K562 (cell line): ENCODE data around the gene UBE2L5. TPM values are rescaled to one million over a fixed set of nuclear protein-coding genes. Genes with fewer than 3 reads are reported as not detected.
A peak's percentile ranks its signal among the peaks of the same experiment; 100 is the strongest.
"Not testable (repeated sequence)": the region's sequence is repeated elsewhere in the genome, so short reads cannot be mapped to it uniquely, and the experiment has no call there.

Source experiments
- ATAC-seq: fragments of 200-7000 bp; cut with Tn5 transposase; 3 replicates; pipeline ENCODE4 v1.9.1; 2020; ENCODE audit warnings: moderate library complexity
- BruUV-seq: library from RNA; stranded (reverse); fragments of 400-500 nt; replicated peaks from 2 replicates; lab custom pipeline; 2021; lab: Mats Ljungman, UMichigan
- CTCF ChIA-PET: fragments of 300-600 bp; formaldehyde crosslinking; extraction: SDS; loops from one replicate; lab custom pipeline; 2021; ENCODE audit warnings: low intra/inter-chr PET ratio; lab: Yijun Ruan, JAX
- POLR2A ChIA-PET: fragments of 300-600, 350-650 bp; sonication (Branson Sonifier 250); formaldehyde crosslinking; extraction: SDS; loops from one replicate; lab custom pipeline; 2021; ENCODE audit warnings: antibody characterized with exemption, inconsistent platforms; lab: Yijun Ruan, JAX
- DNase-seq, 4 experiments: peaks; one replicate each; pipeline versions ENCODE4 v3.0.0 to v3.0.0-alpha.2; 2011 to 2018; ENCODE audit warnings: low spot score in 3 of 4, mixed read lengths in 3 of 4; ENCODE audit errors: extremely low read depth in 1 of 4
- FAIRE-seq: peaks from 2 replicates; lab custom pipeline; 2011; peaks lifted over from hg19 to GRCh38; lab: Jason Lieb, UNC
- H2AFZ ChIP-seq: 2 replicates; pipeline ENCODE4 v1.6.0; 2011; ENCODE audit warnings: low read depth, low read length, control low read depth, inconsistent platforms
- H3K27ac ChIP-seq: fragments of 200-600 bp; 3 replicates; pipeline ENCODE4 v1.8.0; 2011; ENCODE audit warnings: low read depth, mild to moderate bottlenecking, control low read depth, inconsistent platforms, low read length, moderate library complexity, mixed read lengths; ENCODE audit errors: extremely low read depth
- H3K27me3 ChIP-seq, 2 experiments: fragments of 300-600 bp in 1 of 2; 2 replicates in 1 of 2; 3 replicates in 1 of 2; pipeline versions ENCODE4 v1.6.0 to v1.8.0; 2011; ENCODE audit warnings: inconsistent platforms in 2 of 2, low read length in 2 of 2, mild to moderate bottlenecking in 1 of 2, mixed read lengths in 1 of 2, moderate library complexity in 1 of 2; ENCODE audit not compliant: control insufficient read depth in 2 of 2, insufficient read depth in 2 of 2
- H3K36me3 ChIP-seq: fragments of 300-600 bp; 3 replicates; pipeline ENCODE4 v1.8.0; 2011; ENCODE audit warnings: mild to moderate bottlenecking, low read length, inconsistent platforms; ENCODE audit not compliant: control insufficient read depth, insufficient read depth
- H3K4me1 ChIP-seq, 2 experiments: fragments of 200-600 bp in 1 of 2; replicated peaks in 1 of 2; 2 replicates in 1 of 2; 3 replicates in 1 of 2; pipeline versions ENCODE4 v1.5.1 to v1.8.0; 2011; ENCODE audit warnings: inconsistent platforms in 2 of 2, low read length in 2 of 2, mild to moderate bottlenecking in 1 of 2, mixed read lengths in 1 of 2, moderate library complexity in 1 of 2; ENCODE audit not compliant: control insufficient read depth in 2 of 2, insufficient read depth in 2 of 2
- H3K4me2 ChIP-seq: 2 replicates; pipeline ENCODE4 v1.6.1; 2011; ENCODE audit warnings: low read length, control low read depth, inconsistent platforms, mixed read lengths; ENCODE audit not compliant: insufficient read depth
- H3K4me3 ChIP-seq: fragments of 200-600 bp; sonication (generic), shearing (Covaris generic); 2 replicates; pipeline ENCODE4 v1.5.1; 2016; ENCODE audit warnings: control low read depth, inconsistent platforms
- H3K79me2 ChIP-seq: fragments of 200-600 bp; 3 replicates; pipeline ENCODE4 v1.8.0; 2011; ENCODE audit warnings: low read length, inconsistent platforms; ENCODE audit not compliant: control insufficient read depth, insufficient read depth
- H3K9ac ChIP-seq, 2 experiments: 2 replicates each; pipeline versions ENCODE4 v1.6.0 to v1.6.1; 2011; ENCODE audit warnings: low read depth in 2 of 2, low read length in 2 of 2, control low read depth in 1 of 2, inconsistent platforms in 1 of 2, mild to moderate bottlenecking in 1 of 2, mixed read lengths in 1 of 2; ENCODE audit not compliant: insufficient read depth in 1 of 2
- H3K9me1 ChIP-seq: one replicate; pipeline ENCODE4 v1.6.0; 2011; ENCODE audit warnings: inconsistent platforms, mild to moderate bottlenecking, low read length, moderate library complexity; ENCODE audit not compliant: control insufficient read depth, insufficient read depth
- H3K9me3 ChIP-seq: replicated peaks from 2 replicates; pipeline ENCODE4 v1.5.1; 2011; ENCODE audit warnings: low read depth, low read length, inconsistent platforms; ENCODE audit not compliant: control insufficient read depth, insufficient read depth
- H4K20me1 ChIP-seq: replicated peaks from 2 replicates; pipeline ENCODE4 v1.6.1; 2011; ENCODE audit warnings: low read length, inconsistent platforms, mixed read lengths; ENCODE audit not compliant: control insufficient read depth, insufficient read depth
- ATF3 ChIP-seq, 2 experiments: fragments of 450-650 bp in 1 of 2; sonication (generic) in 1 of 2; formaldehyde crosslinking in 1 of 2; IDR thresholded peaks in 1 of 2; conservative IDR thresholded peaks in 1 of 2; 2 replicates each; pipeline versions ENCODE4 v1.6.1 to v1.8.1; 2016 to 2023; ENCODE audit warnings: mild to moderate bottlenecking in 2 of 2, moderate library complexity in 2 of 2, inconsistent platforms in 1 of 2, missing genetic modification reagents in 1 of 2
- EP400 ChIP-seq: fragments of 450-650 bp; IDR thresholded peaks from 2 replicates; pipeline ENCODE4 v1.6.1; 2017; ENCODE audit warnings: antibody characterized with exemption, mild to moderate bottlenecking, moderate library complexity
- ESRRB ChIP-seq: fragments of 250-450 bp; sonication (Bioruptor Pico); IDR thresholded peaks from 2 replicates; pipeline ENCODE4 v1.5.0; 2020; ENCODE audit warnings: mild to moderate bottlenecking, moderate library complexity, borderline replicate concordance
- GATA2 ChIP-seq: sonication (generic); formaldehyde crosslinking; IDR thresholded peaks from 2 replicates; pipeline ENCODE4 v1.4.0; 2020; ENCODE audit warnings: mild to moderate bottlenecking, missing genetic modification reagents
- IFI16 ChIP-seq: fragments of 250-450 bp; sonication (Bioruptor Pico); IDR thresholded peaks from 2 replicates; pipeline ENCODE4 v2.1.2; 2022; ENCODE audit warnings: mild to moderate bottlenecking, inconsistent platforms
- KAT7 ChIP-seq: sonication (generic); formaldehyde crosslinking; IDR thresholded peaks from 2 replicates; pipeline ENCODE4 v1.8.0; 2022; ENCODE audit warnings: missing genetic modification reagents, mild to moderate bottlenecking, borderline replicate concordance
- MAFF ChIP-seq: IDR thresholded peaks from 2 replicates; pipeline ENCODE4 v1.6.1; 2012; ENCODE audit warnings: low read length, improper control_type of control experiment
- MYC ChIP-seq, 2 experiments: fragments of 250-450 bp in 1 of 2; sonication (Bioruptor Pico) in 1 of 2; IDR thresholded peaks; 2 replicates each; pipeline versions ENCODE4 v1.5.1 to v1.6.1; 2012 to 2021; ENCODE audit warnings: low read depth in 2 of 2, borderline replicate concordance in 1 of 2, improper control_type of control experiment in 1 of 2, low read length in 1 of 2, mild to moderate bottlenecking in 1 of 2, moderate library complexity in 1 of 2
- RBM39 ChIP-seq: fragments of 200-400 bp; formaldehyde crosslinking; optimal IDR thresholded peaks from 2 replicates; pipeline ENCODE3; 2018; ENCODE audit warnings: low read depth, low read length
- SMC3 ChIP-seq: conservative IDR thresholded peaks from 2 replicates; pipeline ENCODE4 v1.6.1; 2011; ENCODE audit warnings: low read depth, low read length, improper control_type of control experiment; ENCODE audit not compliant: insufficient read depth
- TAF1 ChIP-seq: IDR thresholded peaks from 2 replicates; pipeline ENCODE4 v1.6.1; 2011; ENCODE audit warnings: mild to moderate bottlenecking, low read length, moderate library complexity; ENCODE audit not compliant: insufficient read depth, control insufficient read depth, severe bottlenecking; ENCODE audit errors: extremely low read depth
- ZC3H11A ChIP-seq: IDR thresholded peaks from 2 replicates; pipeline ENCODE4 v1.6.1; 2012; ENCODE audit warnings: low read depth, low read length, improper control_type of control experiment
- ZNF551 ChIP-seq: fragments of 250-450 bp; sonication (Bioruptor Pico); IDR thresholded peaks from 2 replicates; pipeline ENCODE4 v1.5.0; 2021; ENCODE audit warnings: mild to moderate bottlenecking, moderate library complexity
- WGBS: fragments of 100-300 bp; shearing (Covaris generic); methylation state at CpG from one replicate; pipeline ENCODE4 v1.1.6; 2016; ENCODE audit warnings: low coverage, mixed read lengths; ENCODE audit not compliant: insufficient coverage; ENCODE audit errors: missing lambda C conversion rate; 5-methylcytosine and 5-hydroxymethylcytosine counted together
- in situ Hi-C: fragments of 300-500 bp; cut with MboI; formaldehyde crosslinking; loops from 4 replicates; pipeline ENCODE4 v1.15.0; 2018; ENCODE audit warnings: inconsistent platforms, mixed read lengths
- intact Hi-C: fragments of 100-400 bp; cut with micrococcal nuclease; formaldehyde crosslinking; loops from 2 replicates; pipeline ENCODE4 v1.14.2; 2022
- polyA plus RNA-seq, 8 experiments: library from polyadenylated mRNA; depleted of rRNA in 4 of 8; stranded (reverse) in 5 of 8; unstranded in 3 of 8; fragments of >200 nt; fragmentation: Nextera tagmentation in 2 of 8; fragmentation: Illumina TruSeq in 1 of 8; extraction: Ambion mirVana in 2 of 8; extraction: Trizol in 1 of 8; gene quantifications; 2 replicates each; pipeline versions ENCODE4 v1.2.1 to v1.2.3, GENCODE V29; 2011 to 2014; ENCODE audit warnings: inconsistent platforms in 1 of 8, missing spikeins in 1 of 8
- total RNA-seq, 7 experiments: library from RNA; depleted of rRNA in 6 of 7; stranded (reverse); fragments of >200 nt in 6 of 7; fragmentation: Illumina TruSeq in 2 of 7; extraction: Trizol in 2 of 7; gene quantifications; 2 replicates each; pipeline versions ENCODE4 v1.2.1 to v1.2.3, GENCODE V29; 2011 to 2021; ENCODE audit warnings: low replicate concordance in 1 of 7

Gene UBE2L5
- total and polyA plus RNA-seq, 9 of the 15 experiments (the other 6 are each of a cell fraction or from before 2014, with no cell fraction given) = 0.22 to 1.5 (median 0.86) TPM; not detected in 6

DNA sequence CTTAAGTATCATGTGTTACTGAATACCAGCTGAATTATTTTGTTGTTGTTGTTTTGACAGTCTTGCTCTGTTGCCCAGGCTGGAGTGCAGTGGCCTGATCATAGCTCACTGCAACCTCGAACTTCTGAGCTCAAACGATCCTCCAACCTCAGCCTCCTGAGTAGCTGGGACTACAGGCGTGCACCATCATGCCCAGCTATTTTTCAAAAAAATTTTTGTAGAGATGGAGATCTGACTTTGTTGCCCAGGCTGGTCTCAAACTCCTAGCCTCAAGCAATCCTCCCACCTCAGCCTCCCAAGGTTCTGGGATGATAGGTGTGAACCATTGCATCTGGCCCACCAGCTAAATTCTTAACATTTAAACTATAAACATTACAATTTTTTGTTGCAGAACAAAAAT lies 21.2 kb downstream of the UBE2L5 start:
- intact Hi-C loops, BruUV-seq, CTCF ChIA-PET, H3K9ac ChIP-seq, in situ Hi-C loops, ATAC-seq, H4K20me1 ChIP-seq, DNase-seq, H3K4me1 ChIP-seq, H3K27ac ChIP-seq, H3K4me3 ChIP-seq, H2AFZ ChIP-seq, H3K79me2 ChIP-seq, H3K36me3 ChIP-seq, FAIRE-seq, H3K9me3 ChIP-seq, H3K4me2 ChIP-seq, H3K27me3 ChIP-seq, H3K9me1 ChIP-seq: not testable (repeated sequence)
- 17% methylated on average over 3 of the region's 3 CpGs for WGBS
- POLR2A ChIA-PET = interaction anchor here (0.6 to 2.6 kb wide), 3 partner anchors 12 to 84 kb away, joined by 3 to 11 read pairs (median 4); no protein-coding TSS in a partner anchor

GRCh38 chr13:30443957-30444404 lies 21.7 kb downstream of the UBE2L5 start:
- ChIA-PET POLR2A (interaction anchor here (0.6 to 2.6 kb wide), 3 partner anchors 11 to 84 kb away, joined by 3 to 11 read pairs (median 4); no protein-coding TSS in a partner anchor), CTCF (no interaction called here)
- Histone ChIP-seq H3K27ac (no peak overlapping the region), H3K79me2 (no peaks in the 10 kb centered on the region), H3K4me3 (no peak overlapping the region), H3K36me3 (no peaks in the 10 kb centered on the region), H3K9me1 (no peaks in the 10 kb centered on the region), H3K9me3 (no peaks in the 10 kb centered on the region), H2AFZ (no peak overlapping the region), H4K20me1 (no peaks in the 10 kb centered on the region), H3K9ac (peak overlapping the region in 1 of 2 experiments; percentile 35; a peak in 1 of 4 replicates), H3K27me3 (no peaks in the 10 kb centered on the region; a peak in 1 of 5 replicates), H3K4me2 (no peak overlapping the region), H3K4me1 (peaks cover 0 to 6% of the 10 kb centered on the region in 2 experiments; a peak in 2 of 5 replicates)
- in situ Hi-C loops = no loop called here
- no peak for FAIRE-seq
- no peak for DNase-seq
- 29% methylated on average over 8 of the region's 12 CpGs for WGBS
- no TSS peak for BruUV-seq
- intact Hi-C loops = no loop called here
- ATAC-seq = no peak; the same call in 2 of the 3 replicates
- TF ChIP-seq ESRRB (CRISPR knock-in tag) (no peak), SMC3 (no peak), ZNF551 (no peak), GATA2 (CRISPR knock-in tag) (no peak), RBM39 (no peak), MYC (IDR thresholded peaks at IDR 0.05; ENCODE audit: low read depth, low read length) (no peak), MYC (CRISPR knock-in tag; IDR thresholded peaks at IDR 0.05; ENCODE audit: borderline replicate concordance, low read depth) (no peak), ZC3H11A (no peak), TAF1 (no peak), EP400 (no peak), ATF3 (IDR thresholded peaks at IDR 0.05) (no peak), ATF3 (CRISPR knock-in tag; conservative IDR thresholded peaks at IDR 0.05) (no peak), MAFF (no peak), KAT7 (CRISPR knock-in tag) (no peak), IFI16 (no peak)
